CD1c-positive myeloid dendritic cell (primary cell): ENCODE measurements around the gene JPH2.
"Not testable (repeated sequence)": the region's sequence is repeated elsewhere in the genome, so short reads cannot be mapped to it uniquely, and the experiment has no call there.

Source experiments
- DNase-seq: peaks from one replicate; pipeline ENCODE4 v3.0.0-alpha.2; 2016; ENCODE audit errors: extremely low spot score

JPH2 gene

DNA sequence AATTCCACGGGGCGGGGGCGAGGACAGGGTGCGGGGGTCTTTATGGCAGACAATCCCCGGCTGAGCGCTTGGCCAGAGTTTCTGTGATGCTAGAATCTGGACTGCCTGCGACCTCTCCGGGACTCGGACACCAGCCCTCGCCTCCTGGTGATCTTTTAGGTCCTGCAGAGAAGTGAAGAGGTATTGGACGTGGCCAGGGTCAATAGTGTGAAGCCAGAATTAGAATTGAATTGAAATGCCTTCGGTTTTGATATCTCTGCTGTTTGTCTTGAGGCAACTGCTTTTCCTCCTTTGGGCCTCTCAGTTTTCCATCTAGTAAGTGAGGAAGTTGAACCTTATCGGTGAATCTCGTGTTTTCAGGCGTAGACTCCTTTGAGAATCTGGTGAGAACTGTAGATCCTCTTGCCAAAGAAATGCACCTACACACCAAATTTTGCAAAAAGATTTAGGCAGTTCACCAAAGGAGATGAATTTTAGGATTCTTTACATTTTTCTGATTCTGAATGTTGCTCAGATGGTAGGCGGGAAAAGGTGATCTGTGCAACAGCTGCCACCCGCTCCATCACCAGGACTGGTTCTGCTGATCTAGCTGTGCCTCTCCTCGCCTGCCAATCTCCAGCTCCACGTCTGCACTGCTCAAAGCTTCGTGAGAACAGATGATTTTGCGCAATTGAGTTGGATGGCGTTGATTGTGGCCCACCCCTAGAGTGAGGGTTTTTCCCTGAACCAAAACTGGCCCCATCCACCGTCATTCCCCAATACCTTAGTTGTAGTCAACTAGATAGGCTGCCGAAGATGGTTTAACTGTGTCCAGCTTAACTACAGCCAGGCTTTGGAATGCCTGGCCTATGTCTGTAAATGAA, 24.4 kb upstream of the JPH2 start:
- DNase-seq, result peak; percentile 14

GRCh38 chr20:44210406-44211176, 23.6 kb upstream of the JPH2 start, which contains the start of gene OSER1:
OSER1 (minus strand) TSS chr20:44210771; CDS start chr20:44206957, 3,814 bp downstream.
- peak; percentile 99 for DNase-seq

DNA sequence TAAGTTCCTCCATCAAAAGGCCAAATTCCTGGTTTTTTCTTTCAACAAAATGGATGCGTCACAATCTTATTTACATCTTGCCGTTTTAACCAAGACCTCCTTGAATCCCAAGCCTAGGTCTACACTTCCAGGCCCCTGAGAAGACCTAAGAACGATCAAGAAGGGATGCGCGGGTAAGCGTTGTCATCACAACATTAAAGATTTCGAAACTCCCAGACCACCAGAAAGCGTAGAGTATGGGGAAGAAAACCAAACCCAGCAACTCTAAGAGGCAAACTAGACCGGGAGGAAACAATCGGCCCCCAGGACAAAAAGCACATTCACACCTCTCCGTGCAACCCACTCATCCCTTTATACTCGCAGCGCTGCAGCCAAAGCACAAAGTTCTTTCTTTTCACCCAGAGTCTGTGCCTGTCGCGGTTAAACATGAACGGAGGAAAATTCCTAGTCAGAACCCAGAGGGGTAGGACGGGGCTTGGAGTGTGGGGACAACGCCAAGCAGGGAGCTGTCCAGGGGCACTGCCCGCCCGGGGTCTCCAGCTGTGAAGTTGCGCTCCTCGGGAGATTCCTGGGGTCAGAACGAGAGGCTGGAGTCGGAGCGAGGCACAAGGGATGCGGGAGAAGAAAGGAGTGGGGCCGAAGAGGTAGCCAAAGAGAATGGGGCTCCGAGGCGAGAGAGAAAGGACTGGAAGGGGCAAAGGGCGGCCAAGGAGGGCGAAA, 22.9 kb upstream of the JPH2 start:
- DNase-seq, result peak; percentile 37

- DNase-seq, result peak; percentile 39
Observed at GRCh38 chr20:44208770-44209169, 21.8 kb upstream of the JPH2 start.

DNA sequence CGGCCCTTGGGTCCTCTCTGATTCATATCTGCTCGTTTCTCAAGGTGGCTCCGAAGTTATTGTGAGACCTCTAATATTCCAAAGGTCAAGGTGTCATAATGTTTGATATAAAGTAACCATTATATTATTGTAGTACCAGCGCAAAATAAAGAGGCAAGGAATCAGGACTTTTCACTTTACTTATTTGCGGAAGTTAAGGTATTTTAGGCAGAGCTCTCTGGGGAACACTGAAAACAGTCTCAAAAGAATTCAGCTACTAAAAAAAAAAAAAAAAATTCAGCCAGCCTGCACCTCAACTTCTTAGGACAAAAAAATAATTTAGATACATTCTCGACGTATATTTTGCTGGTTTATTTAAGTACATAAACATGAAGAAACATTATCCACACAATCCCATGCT, 21.2 kb upstream of the JPH2 start:
- no peak for DNase-seq

- peak; percentile 22 for DNase-seq
Observed at GRCh38 chr20:44207126-44207723, 20.2 kb upstream of the JPH2 start.

- DNase-seq, result no peak
Observed at GRCh38 chr20:44206132-44206531, 19.1 kb upstream of the JPH2 start.

- no peak for DNase-seq
Observed at GRCh38 chr20:44204832-44205215, 17.8 kb upstream of the JPH2 start.

DNA sequence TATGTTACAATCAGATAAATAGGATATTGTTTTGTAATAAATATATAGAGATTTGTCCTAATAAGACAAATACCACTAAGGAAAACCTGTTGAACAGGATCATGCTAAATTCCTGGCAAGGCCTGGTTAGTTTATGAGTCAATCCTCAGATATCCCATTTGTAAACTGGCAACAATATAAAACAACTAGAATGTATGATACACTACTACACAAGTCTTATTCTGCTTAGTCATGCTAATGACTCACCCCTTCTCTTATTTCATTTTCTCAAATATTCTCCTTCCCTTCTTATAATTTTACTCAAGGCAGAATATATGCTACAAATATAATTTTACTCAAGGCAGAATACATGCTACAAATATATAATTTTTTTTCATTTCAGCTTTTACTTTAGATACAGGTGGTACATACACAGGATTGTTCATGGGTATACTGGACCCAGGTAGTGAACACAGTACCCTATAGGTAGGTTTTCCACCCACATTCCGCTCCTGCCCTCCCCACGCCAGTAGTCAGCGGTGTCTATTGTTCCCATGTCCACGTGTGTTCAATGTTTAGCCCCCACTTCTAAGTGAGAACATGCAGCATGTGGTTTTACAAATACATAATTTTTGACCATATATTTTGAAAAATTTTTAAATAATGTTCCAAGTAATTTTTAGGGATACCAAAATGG, 17.3 kb upstream of the JPH2 start:
- peak; percentile 8 for DNase-seq

DNA sequence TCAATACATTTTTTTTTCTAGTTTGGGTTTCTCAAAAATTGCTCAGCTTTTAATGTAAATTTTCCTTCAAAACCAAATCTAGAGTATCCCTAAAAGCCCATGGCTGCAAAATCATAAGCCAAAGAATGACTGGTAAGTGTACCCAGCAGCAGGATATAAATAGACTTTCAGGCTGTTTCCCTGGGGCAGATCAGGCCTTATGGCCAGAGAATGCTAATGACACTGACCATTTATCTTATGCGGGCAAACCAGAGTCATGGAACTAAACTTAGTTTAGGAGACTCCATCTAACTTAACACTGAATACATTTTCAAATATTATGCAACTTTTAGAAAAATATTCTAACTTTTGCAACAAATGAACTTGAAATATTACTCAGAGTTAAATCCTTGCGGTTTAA, 16.2 kb upstream of the JPH2 start:
- no peak for DNase-seq

DNA sequence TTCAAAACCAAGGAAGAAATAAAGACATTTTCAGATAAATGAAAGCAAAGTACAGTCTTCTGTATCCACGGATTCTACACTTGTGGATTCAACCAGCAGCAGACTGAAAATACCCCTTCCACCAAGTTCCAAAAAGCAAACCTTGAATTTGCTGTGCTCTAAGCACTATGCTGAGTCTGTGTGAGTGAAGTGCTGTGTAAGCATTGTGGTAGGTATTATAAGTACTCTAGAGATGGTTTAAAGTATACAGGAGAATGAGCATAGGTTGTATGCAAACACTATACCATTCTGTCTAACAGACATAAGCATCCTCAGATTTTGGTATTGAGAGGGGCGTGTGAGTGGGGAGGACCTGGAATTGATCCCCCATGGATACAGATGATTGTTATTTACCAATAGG, 14.0 kb upstream of the JPH2 start:
- no peak for DNase-seq

DNA sequence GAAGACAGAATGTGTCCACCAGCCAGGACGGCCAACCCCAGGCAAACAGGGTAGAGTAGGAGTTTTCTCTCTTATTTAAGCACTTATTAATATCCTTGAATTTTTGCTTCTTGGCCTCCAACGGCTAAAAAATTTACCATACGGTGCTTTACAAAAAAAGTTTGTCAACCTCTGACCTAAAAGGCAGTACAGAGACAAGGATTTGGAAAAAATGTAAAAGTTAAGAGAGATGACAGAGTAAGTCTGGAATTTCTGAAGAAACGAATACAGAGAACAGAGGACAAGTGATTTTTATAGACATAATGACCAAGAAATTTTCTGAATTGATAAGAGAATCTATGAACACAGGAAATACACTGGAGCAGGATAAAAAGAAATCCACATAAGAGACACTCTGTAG, 13.4 kb upstream of the JPH2 start:
- DNase-seq, result no peak

GRCh38 chr20:44199877-44200276, 12.9 kb upstream of the JPH2 start:
- no peak for DNase-seq

- no peak for DNase-seq
Observed at GRCh38 chr20:44198872-44199271, 11.9 kb upstream of the JPH2 start.

GRCh38 chr20:44196271-44196670, 9.3 kb upstream of the JPH2 start:
- DNase-seq, result no peak

DNA sequence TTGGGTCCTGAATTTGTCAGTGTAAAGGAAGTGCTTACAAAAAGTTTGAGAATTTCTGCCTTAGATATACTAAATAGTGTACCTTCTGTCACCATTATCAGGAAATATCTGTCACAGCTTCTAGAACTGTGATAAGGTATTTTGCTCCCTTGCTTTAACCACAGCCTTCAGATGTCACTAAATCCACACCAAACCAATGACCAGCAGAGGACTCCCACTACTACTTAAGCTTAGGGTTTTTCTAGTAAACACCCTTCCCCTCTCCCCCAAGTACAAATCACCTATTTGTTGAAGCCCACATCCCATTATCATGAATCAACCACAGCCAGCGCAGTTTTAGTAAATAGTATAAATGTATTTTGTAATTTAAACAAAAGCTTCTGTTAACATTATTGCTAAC, 8.6 kb upstream of the JPH2 start:
- no peak for DNase-seq

DNA sequence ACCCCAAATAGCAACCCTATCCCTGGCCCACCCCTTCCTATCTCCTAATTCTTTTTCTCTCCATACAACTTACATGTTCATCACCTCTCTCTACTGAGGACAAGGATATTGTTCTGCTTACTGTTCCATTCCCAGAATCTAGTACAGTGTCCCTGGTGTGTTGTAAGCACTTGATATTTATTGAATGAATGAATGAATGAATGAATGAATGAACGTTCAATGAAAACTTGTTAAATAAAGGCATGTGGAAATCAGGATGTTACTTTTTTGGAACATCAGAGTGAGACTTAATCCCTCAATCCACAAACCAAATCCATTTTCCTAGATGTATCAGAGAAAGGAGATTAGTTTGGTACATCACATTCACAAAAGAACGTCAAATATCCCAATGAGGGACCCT, 6.8 kb upstream of the JPH2 start:
- DNase-seq, result no peak

GRCh38 chr20:44191640-44192039, 4.7 kb upstream of the JPH2 start:
- not testable (repeated sequence) for DNase-seq

DNA sequence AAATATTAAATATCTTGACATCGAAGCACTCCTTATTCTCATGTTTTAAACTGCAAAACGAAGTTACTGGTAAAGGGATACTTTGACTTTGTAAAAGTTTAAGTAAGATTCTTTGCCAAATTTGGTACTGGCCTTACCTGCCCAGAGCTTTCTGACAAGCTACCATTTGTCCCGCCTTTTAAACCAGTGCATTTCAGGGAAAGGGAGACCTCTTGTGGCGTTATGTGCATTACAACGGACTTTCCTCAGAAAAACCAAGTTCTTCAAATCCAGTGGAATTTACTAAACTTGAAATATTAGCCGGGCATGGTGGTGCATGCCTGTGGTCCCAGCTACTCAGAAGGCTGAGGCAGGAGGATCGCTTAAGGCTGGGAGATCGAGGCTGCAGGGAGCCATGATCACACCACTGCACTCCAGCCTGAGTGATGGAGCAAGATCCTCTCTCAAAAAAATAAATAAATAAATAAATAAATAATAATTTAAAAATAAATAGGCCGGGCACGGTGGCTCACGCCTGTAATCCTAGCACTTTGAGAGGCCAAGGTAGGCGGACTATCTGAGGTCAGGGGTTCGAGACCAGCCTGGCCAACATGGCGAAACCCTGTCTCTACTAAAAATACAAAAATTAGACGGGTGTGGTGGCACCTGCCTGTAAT, 3.3 kb upstream of the JPH2 start:
- peak; percentile 67 for DNase-seq

DNA sequence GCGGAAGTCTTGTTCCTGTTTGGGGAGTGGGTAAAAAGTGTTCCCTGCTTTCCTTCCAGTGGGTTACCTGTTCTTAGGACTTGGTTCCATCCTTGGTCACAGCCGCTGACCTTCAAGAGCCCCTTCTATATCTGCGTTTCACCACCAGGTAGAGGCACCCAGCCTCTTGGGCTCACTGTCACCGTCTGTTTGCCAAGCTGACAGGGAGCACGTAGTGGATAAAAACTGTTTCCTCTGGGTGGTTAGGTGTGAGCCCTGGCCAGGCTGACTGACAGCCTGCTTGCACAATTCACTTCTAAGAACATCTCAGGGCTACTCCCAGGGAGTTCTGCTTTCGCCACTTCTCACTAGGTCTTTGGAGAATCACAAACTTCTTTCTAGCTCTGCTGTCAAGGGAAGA, 1.8 kb upstream of the JPH2 start:
- DNase-seq, result peak; percentile 26
